PFSK-1 (cell line): ENCODE results near the gene LPXN.

ENCODE experiments used
- FOXP2 ChIP-seq: optimal IDR thresholded peaks from 2 replicates; pipeline ENCODE3; 2011; ENCODE audit warnings: borderline replicate concordance, control low read depth, inconsistent platforms; ENCODE audit not compliant: insufficient read depth; ENCODE audit errors: extremely low read length, extremely low read depth
- POLR2AphosphoS5 ChIP-seq: IDR thresholded peaks from 2 replicates; pipeline ENCODE4 v1.6.1; 2012; ENCODE audit warnings: low read depth, mild to moderate bottlenecking, control low read depth, low read length, moderate library complexity
- REST ChIP-seq, 2 experiments: IDR thresholded peaks; 2 replicates each; pipeline versions ENCODE4 v1.6.1 to v1.8.0; 2011 to 2012; ENCODE audit warnings: low read depth in 2 of 2, low read length in 2 of 2, control low read depth in 1 of 2, inconsistent platforms in 1 of 2, mild to moderate bottlenecking in 1 of 2, moderate library complexity in 1 of 2; ENCODE audit not compliant: insufficient read depth in 1 of 2
- SIN3A ChIP-seq: IDR thresholded peaks from 2 replicates; pipeline ENCODE4 v1.6.1; 2012; ENCODE audit warnings: mild to moderate bottlenecking, low read length, moderate library complexity, borderline replicate concordance; ENCODE audit not compliant: insufficient read depth
- TAF1 ChIP-seq: IDR thresholded peaks from 2 replicates; pipeline ENCODE4 v1.6.1; 2012; ENCODE audit warnings: low read length, control low read depth, borderline replicate concordance; ENCODE audit not compliant: insufficient read depth

- TF ChIP-seq SIN3A (no peak), POLR2AphosphoS5 (no peak), TAF1 (no peak), REST (IDR thresholded peaks at IDR 0.05; ENCODE audit: insufficient read depth in 1 of 2, low read depth in 2 of 2, low read length in 2 of 2) (no peak), FOXP2 (no peak)
These were observed 49.4 kb upstream of the LPXN start for GRCh38 chr11:58625086-58625485.
